T-cell (primary cell): Measurements from ENCODE around the gene NDST1. TPM values are rescaled to one million over a fixed set of nuclear protein-coding genes. Genes with fewer than 3 reads are reported as not detected.

ENCODE experiments used
- ATAC-seq, 4 experiments: fragments of 200-7000 bp in 3 of 4; fragments of 150-1000 bp in 1 of 4; cut with Tn5 transposase; replicated peaks in 1 of 4; 1 replicate in 3 of 4; 2 replicates in 1 of 4; pipeline ENCODE4 v1.10.0; 2021; ENCODE audit warnings: moderate library complexity in 3 of 4, mild to moderate bottlenecking in 2 of 4, moderate number of reproducible peaks in 1 of 4
- CTCF ChIA-PET, 2 donors: fragments of 300-600 bp; sonication (Branson Sonifier 250); formaldehyde crosslinking; loops; one replicate each; lab custom pipeline; 2022; ENCODE audit warnings: antibody characterized with exemption in 2 of 2; lab: Charles Lee
- POLR2A ChIA-PET, 2 donors: fragments of 300-600 bp; sonication (Branson Sonifier 250); formaldehyde crosslinking; loops; one replicate each; lab custom pipeline; 2022; ENCODE audit warnings: antibody characterized with exemption in 2 of 2; lab: Charles Lee
- DNase-seq, 35 experiments: peaks; one replicate each; pipeline versions ENCODE4 v3.0.0 to v3.0.0-alpha.2; 2013 to 2023
- H3K27ac ChIP-seq: one replicate; pipeline ENCODE4 v1.5.1; 2013; ENCODE audit warnings: low read length
- H3K27me3 ChIP-seq, 2 experiments: replicated peaks in 1 of 2; 1 replicate in 1 of 2; 2 replicates in 1 of 2; pipeline versions ENCODE4 v1.6.1 to v1.7.0; 2013; ENCODE audit warnings: low read length in 1 of 2, mixed read lengths in 1 of 2; ENCODE audit not compliant: control insufficient read depth in 2 of 2, insufficient read depth in 2 of 2; ENCODE audit errors: extremely low read depth in 1 of 2
- H3K36me3 ChIP-seq, 2 donors: 1 replicate in 1 of 2; 2 replicates in 1 of 2; pipeline versions ENCODE4 v1.6.1 to v1.7.0; 2013; ENCODE audit warnings: low read length in 1 of 2; ENCODE audit not compliant: control insufficient read depth in 2 of 2, insufficient read depth in 1 of 2; ENCODE audit errors: extremely low read depth in 1 of 2
- H3K4me1 ChIP-seq, 2 experiments: 1 replicate in 1 of 2; 2 replicates in 1 of 2; pipeline versions ENCODE4 v1.6.1 to v1.7.0; 2013; ENCODE audit warnings: low read length in 2 of 2, mixed read lengths in 1 of 2; ENCODE audit not compliant: insufficient read depth in 2 of 2, control insufficient read depth in 1 of 2; ENCODE audit errors: extremely low read depth in 1 of 2
- H3K4me3 ChIP-seq, 2 donors: 1 replicate in 1 of 2; 2 replicates in 1 of 2; pipeline versions ENCODE4 v1.5.1 to v1.7.0; 2013; ENCODE audit warnings: mild to moderate bottlenecking in 2 of 2, low read length in 1 of 2, moderate library complexity in 1 of 2; ENCODE audit not compliant: control insufficient read depth in 1 of 2; ENCODE audit errors: extremely low read depth in 1 of 2
- H3K9me3 ChIP-seq: 2 replicates; pipeline ENCODE4 v1.7.0; 2013
- H3K27ac Mint-ChIP-seq, 2 donors: one replicate each; pipeline ENCODE4 v1.8.0; 2020 to 2021; ENCODE audit warnings: mild to moderate bottlenecking in 2 of 2, mixed read lengths in 2 of 2
- H3K27me3 Mint-ChIP-seq, 2 donors: one replicate each; pipeline ENCODE4 v1.8.0; 2021 to 2022; ENCODE audit warnings: mixed read lengths in 2 of 2
- H3K36me3 Mint-ChIP-seq: one replicate; pipeline ENCODE4 v1.8.0; 2021; ENCODE audit warnings: mixed read lengths
- H3K4me1 Mint-ChIP-seq, 3 donors: one replicate each; pipeline ENCODE4 v1.8.0; 2020 to 2022; ENCODE audit warnings: mixed read lengths in 3 of 3, mild to moderate bottlenecking in 1 of 3
- H3K4me3 Mint-ChIP-seq, 3 donors: one replicate each; pipeline ENCODE4 v1.8.0; 2020 to 2022; ENCODE audit warnings: mild to moderate bottlenecking in 3 of 3, mixed read lengths in 3 of 3, moderate library complexity in 3 of 3
- H3K9me3 Mint-ChIP-seq, 3 donors: one replicate each; pipeline ENCODE4 v1.8.0; 2020 to 2022; ENCODE audit warnings: mixed read lengths in 3 of 3
- WGBS: methylation state at CpG from one replicate; pipeline ENCODE4 v1.1.5; 2013; ENCODE audit warnings: missing lambda C conversion rate; ENCODE audit not compliant: insufficient coverage; 5-methylcytosine and 5-hydroxymethylcytosine counted together
- total RNA-seq, 35 experiments: library from RNA in 6 of 35; stranded (reverse) in 6 of 35; fragments of 120-200 nt in 1 of 35; gene quantifications; one replicate each; pipeline versions ENCODE4 v1.2.1 to v1.2.4 and lab custom pipeline; 2013 to 2026

Gene NDST1
- total RNA-seq, 5 donors from 2014 or later (not counting 1 experiment from before 2014, with no cell fraction given): 0.83 to 2.0 (median 1.2) TPM

- POLR2A ChIA-PET: no interaction called here
- no peak overlapping the region for H3K4me3 ChIP-seq
- Mint-ChIP-seq H3K9me3 (no peaks in the 10 kb centered on the region), H3K27ac (no peak overlapping the region), H3K36me3 (no peaks in the 10 kb centered on the region), H3K4me3 (no peak overlapping the region), H3K27me3 (peaks cover 0 to 2% of the 10 kb centered on the region in 2 donors), H3K4me1 (no peaks in the 10 kb centered on the region)
- peaks cover 0 to 26% of the 10 kb centered on the region in 2 experiments for H3K27me3 ChIP-seq
- no peak overlapping the region for H3K27ac ChIP-seq
- no peaks in the 10 kb centered on the region for H3K9me3 ChIP-seq
- 64% methylated on average over 2 of the region's 3 CpGs for WGBS
- no peaks in the 10 kb centered on the region for H3K36me3 ChIP-seq
- CTCF ChIA-PET: interaction anchor here in 1 of 2 donors (0.6 kb wide), 1 partner anchor 227 kb away, joined by 5 read pairs; no protein-coding TSS in a partner anchor
- DNase-seq (no peak), ATAC-seq (no peak)
- H3K4me1 ChIP-seq: no peaks in the 10 kb centered on the region
These were observed 95.6 kb downstream of the NDST1 start for GRCh38 chr5:150603491-150603890.

GRCh38 chr5:150604010-150604409 is 96.1 kb downstream of the NDST1 start:
- no peak for ATAC-seq
- Mint-ChIP-seq H3K4me3 (no peak overlapping the region), H3K9me3 (no peaks in the 10 kb centered on the region), H3K36me3 (no peaks in the 10 kb centered on the region), H3K27me3 (peaks cover 0 to 2% of the 10 kb centered on the region in 2 donors), H3K27ac (no peak overlapping the region), H3K4me1 (no peaks in the 10 kb centered on the region)
- H3K9me3 ChIP-seq: no peaks in the 10 kb centered on the region
- H3K4me1 ChIP-seq: no peaks in the 10 kb centered on the region
- H3K27ac ChIP-seq: no peak overlapping the region
- POLR2A ChIA-PET: no interaction called here
- peaks cover 0 to 26% of the 10 kb centered on the region in 2 experiments for H3K27me3 ChIP-seq
- no peaks in the 10 kb centered on the region for H3K36me3 ChIP-seq
- CTCF ChIA-PET: interaction anchor here in 1 of 2 donors (0.6 kb wide), 1 partner anchor 227 kb away, joined by 5 read pairs; no protein-coding TSS in a partner anchor
- H3K4me3 ChIP-seq: no peak overlapping the region
- no peak for DNase-seq
- 60% methylated on average over 1 of the region's 4 CpGs for WGBS

GRCh38 chr5:150604894-150605440 is 97.0 kb downstream of the NDST1 start:
- Histone ChIP-seq H3K27ac (no peak overlapping the region), H3K4me3 (no peak overlapping the region), H3K36me3 (no peaks in the 10 kb centered on the region), H3K9me3 (no peaks in the 10 kb centered on the region), H3K27me3 (peaks cover 0 to 19% of the 10 kb centered on the region in 2 experiments), H3K4me1 (no peaks in the 10 kb centered on the region)
- CTCF ChIA-PET: no interaction called here
- no peaks in the 10 kb centered on the region for H3K36me3 Mint-ChIP-seq
- POLR2A ChIA-PET: no interaction called here
- no peaks in the 10 kb centered on the region for H3K4me1 Mint-ChIP-seq
- WGBS: 80% methylated on average over 1 of the region's 6 CpGs
- DNase-seq: no peak
- H3K4me3 Mint-ChIP-seq: no peak overlapping the region
- no peak overlapping the region for H3K27ac Mint-ChIP-seq
- no peak for ATAC-seq
- no peaks in the 10 kb centered on the region for H3K27me3 Mint-ChIP-seq
- H3K9me3 Mint-ChIP-seq: no peaks in the 10 kb centered on the region

GRCh38 chr5:150605546-150605945 is 97.6 kb downstream of the NDST1 start:
- DNase-seq: no peak
- Mint-ChIP-seq H3K27me3 (no peaks in the 10 kb centered on the region), H3K27ac (no peak overlapping the region), H3K4me1 (no peaks in the 10 kb centered on the region), H3K9me3 (no peaks in the 10 kb centered on the region), H3K36me3 (no peaks in the 10 kb centered on the region), H3K4me3 (no peak overlapping the region)
- no peaks in the 10 kb centered on the region for H3K36me3 ChIP-seq
- H3K4me1 ChIP-seq: no peaks in the 10 kb centered on the region
- WGBS: 80% methylated on average over 5 of the region's 6 CpGs
- POLR2A ChIA-PET: interaction anchor here in 1 of 2 donors (0.7 kb wide), 1 partner anchor 100 kb away, joined by 3 read pairs; no protein-coding TSS in a partner anchor
- ATAC-seq: no peak
- H3K9me3 ChIP-seq: no peaks in the 10 kb centered on the region
- peaks cover 0 to 13% of the 10 kb centered on the region in 2 experiments for H3K27me3 ChIP-seq
- no peak overlapping the region for H3K27ac ChIP-seq
- no peak overlapping the region for H3K4me3 ChIP-seq
- CTCF ChIA-PET: no interaction called here

- H3K36me3 Mint-ChIP-seq: no peaks in the 10 kb centered on the region
- WGBS: 82% methylated on average over 5 of the region's 9 CpGs
These were observed 98.5 kb downstream of the NDST1 start for GRCh38 chr5:150606476-150606875.

GRCh38 chr5:150607105-150607504 is 99.2 kb downstream of the NDST1 start:
- ChIA-PET CTCF (no interaction called here), POLR2A (no interaction called here)
- H3K4me1 Mint-ChIP-seq: no peaks in the 10 kb centered on the region
- 72% methylated on average over 5 of the region's 6 CpGs for WGBS
- no peak overlapping the region for H3K4me3 ChIP-seq
- H3K9me3 ChIP-seq: no peaks in the 10 kb centered on the region
- H3K4me1 ChIP-seq: no peaks in the 10 kb centered on the region
- H3K9me3 Mint-ChIP-seq: no peaks in the 10 kb centered on the region
- no peaks in the 10 kb centered on the region for H3K27me3 Mint-ChIP-seq
- no peak overlapping the region for H3K27ac Mint-ChIP-seq
- no peak for DNase-seq
- H3K27me3 ChIP-seq: peaks cover 0 to 8% of the 10 kb centered on the region in 2 experiments
- no peak for ATAC-seq
- no peaks in the 10 kb centered on the region for H3K36me3 Mint-ChIP-seq
- no peaks in the 10 kb centered on the region for H3K36me3 ChIP-seq
- no peak overlapping the region for H3K4me3 Mint-ChIP-seq
- H3K27ac ChIP-seq: no peak overlapping the region

More at GRCh38 chr5:150606476-150606875, 98.5 kb downstream of the NDST1 start:
- DNase-seq (no peak), ATAC-seq (no peak)
- Histone ChIP-seq H3K36me3 (no peaks in the 10 kb centered on the region), H3K27ac (no peak overlapping the region), H3K4me3 (no peak overlapping the region), H3K27me3 (peaks cover 0 to 12% of the 10 kb centered on the region in 2 experiments), H3K4me1 (no peaks in the 10 kb centered on the region), H3K9me3 (no peaks in the 10 kb centered on the region)
- ChIA-PET CTCF (no interaction called here), POLR2A (no interaction called here)
- Mint-ChIP-seq H3K4me1 (no peaks in the 10 kb centered on the region), H3K27me3 (no peaks in the 10 kb centered on the region), H3K9me3 (no peaks in the 10 kb centered on the region), H3K4me3 (no peak overlapping the region), H3K27ac (no peak overlapping the region)
